Osteoblast (primary cell): Measurements from ENCODE around the gene TOM1L2. TPM values are rescaled to one million over a fixed set of nuclear protein-coding genes. Genes with fewer than 3 reads are reported as not detected.
"Not testable (repeated sequence)": the region's sequence is repeated elsewhere in the genome, so short reads cannot be mapped to it uniquely, and the experiment has no call there.

ENCODE experiments used
- DNase-seq: peaks from one replicate; pipeline ENCODE4 v3.0.0; 2011; ENCODE audit warnings: low spot score, mixed read lengths; ENCODE audit not compliant: insufficient read length; ENCODE audit errors: missing footprints
- H2AFZ ChIP-seq: 2 replicates; pipeline ENCODE4 v1.6.0; 2011; ENCODE audit warnings: mild to moderate bottlenecking, low read length
- H3K27ac ChIP-seq: 2 replicates; pipeline ENCODE4 v1.5.1; 2011; ENCODE audit warnings: mild to moderate bottlenecking, low read depth, low read length, moderate library complexity
- H3K27me3 ChIP-seq: 2 replicates; pipeline ENCODE4 v1.6.0; 2012; ENCODE audit warnings: mild to moderate bottlenecking, control low read depth, inconsistent platforms, low read length, moderate library complexity; ENCODE audit not compliant: insufficient read depth
- H3K36me3 ChIP-seq: 2 replicates; pipeline ENCODE4 v1.5.1; 2011; ENCODE audit warnings: mild to moderate bottlenecking, low read length, control low read depth, moderate library complexity; ENCODE audit not compliant: insufficient read depth
- H3K4me1 ChIP-seq: 2 replicates; pipeline ENCODE4 v1.5.1; 2011; ENCODE audit warnings: mild to moderate bottlenecking, low read length, control low read depth, moderate library complexity; ENCODE audit not compliant: insufficient read depth
- H3K4me2 ChIP-seq: 2 replicates; pipeline ENCODE4 v1.6.0; 2011; ENCODE audit warnings: mild to moderate bottlenecking, low read length; ENCODE audit not compliant: insufficient read depth
- H3K4me3 ChIP-seq: fragments of 200-600 bp; sonication (generic); 3 replicates; pipeline ENCODE4 v1.5.1; 2012; ENCODE audit warnings: mild to moderate bottlenecking, low read length, inconsistent platforms; ENCODE audit not compliant: insufficient read depth
- H3K79me2 ChIP-seq: 2 replicates; pipeline ENCODE4 v1.6.0; 2012; ENCODE audit warnings: mild to moderate bottlenecking, low read length, control low read depth, inconsistent platforms; ENCODE audit not compliant: insufficient read depth
- H3K9me3 ChIP-seq: 2 replicates; pipeline ENCODE4 v1.5.1; 2011; ENCODE audit warnings: low read depth, low read length, control low read depth
- H4K20me1 ChIP-seq: 2 replicates; pipeline ENCODE4 v1.6.0; 2012; ENCODE audit warnings: mild to moderate bottlenecking, low read length, control low read depth; ENCODE audit not compliant: insufficient read depth
- total RNA-seq: library from RNA; depleted of rRNA; stranded (reverse); fragments of >200 nt; gene quantifications from 2 replicates; pipeline ENCODE4 v1.2.3, GENCODE V29; 2012
- TF ChIP-seq, protein P1 (sequence below): IDR thresholded peaks from 2 replicates; pipeline ENCODE4 v1.5.1; 2011; ENCODE audit warnings: mild to moderate bottlenecking, low read depth, low read length, moderate library complexity; ENCODE audit errors: extremely low read depth

Gene TOM1L2
- total RNA-seq, 1 donor, result 38.7 TPM

DNA sequence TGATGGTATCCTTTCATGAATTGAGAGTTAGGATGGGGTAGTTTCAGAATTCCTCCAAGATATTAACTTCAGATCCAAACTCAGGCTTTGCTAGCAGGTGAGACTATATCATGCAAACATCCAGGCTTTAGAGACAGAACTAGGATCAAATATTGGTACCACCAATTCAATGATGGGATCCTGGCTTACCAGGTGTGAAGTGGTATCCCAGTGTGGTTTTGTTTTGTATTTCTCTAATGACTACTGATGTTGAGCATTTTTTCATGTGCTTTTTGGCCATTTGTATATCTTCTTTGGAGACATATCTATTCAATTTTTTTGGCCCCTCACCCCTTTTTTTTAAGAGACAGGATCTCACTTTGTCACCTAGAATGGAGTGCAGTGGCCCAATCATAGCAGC lies 57.0 kb downstream of the TOM1L2 start:
- TF ChIP-seq, protein P1, sequence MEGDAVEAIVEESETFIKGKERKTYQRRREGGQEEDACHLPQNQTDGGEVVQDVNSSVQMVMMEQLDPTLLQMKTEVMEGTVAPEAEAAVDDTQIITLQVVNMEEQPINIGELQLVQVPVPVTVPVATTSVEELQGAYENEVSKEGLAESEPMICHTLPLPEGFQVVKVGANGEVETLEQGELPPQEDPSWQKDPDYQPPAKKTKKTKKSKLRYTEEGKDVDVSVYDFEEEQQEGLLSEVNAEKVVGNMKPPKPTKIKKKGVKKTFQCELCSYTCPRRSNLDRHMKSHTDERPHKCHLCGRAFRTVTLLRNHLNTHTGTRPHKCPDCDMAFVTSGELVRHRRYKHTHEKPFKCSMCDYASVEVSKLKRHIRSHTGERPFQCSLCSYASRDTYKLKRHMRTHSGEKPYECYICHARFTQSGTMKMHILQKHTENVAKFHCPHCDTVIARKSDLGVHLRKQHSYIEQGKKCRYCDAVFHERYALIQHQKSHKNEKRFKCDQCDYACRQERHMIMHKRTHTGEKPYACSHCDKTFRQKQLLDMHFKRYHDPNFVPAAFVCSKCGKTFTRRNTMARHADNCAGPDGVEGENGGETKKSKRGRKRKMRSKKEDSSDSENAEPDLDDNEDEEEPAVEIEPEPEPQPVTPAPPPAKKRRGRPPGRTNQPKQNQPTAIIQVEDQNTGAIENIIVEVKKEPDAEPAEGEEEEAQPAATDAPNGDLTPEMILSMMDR, result no peak
- peaks cover 25% of the 10 kb centered on the region for H3K4me1 ChIP-seq
- H3K9me3 ChIP-seq, result no peaks in the 10 kb centered on the region
- H2AFZ ChIP-seq, result no peak overlapping the region
- no peak overlapping the region for H3K4me3 ChIP-seq
- H3K4me2 ChIP-seq, result no peak overlapping the region
- H3K27me3 ChIP-seq, result no peaks in the 10 kb centered on the region
- H3K36me3 ChIP-seq, result no peaks in the 10 kb centered on the region
- DNase-seq, result peak; percentile 53
- peaks cover 13% of the 10 kb centered on the region for H4K20me1 ChIP-seq
- H3K27ac ChIP-seq, result no peak overlapping the region
- peaks cover 36% of the 10 kb centered on the region for H3K79me2 ChIP-seq

DNA sequence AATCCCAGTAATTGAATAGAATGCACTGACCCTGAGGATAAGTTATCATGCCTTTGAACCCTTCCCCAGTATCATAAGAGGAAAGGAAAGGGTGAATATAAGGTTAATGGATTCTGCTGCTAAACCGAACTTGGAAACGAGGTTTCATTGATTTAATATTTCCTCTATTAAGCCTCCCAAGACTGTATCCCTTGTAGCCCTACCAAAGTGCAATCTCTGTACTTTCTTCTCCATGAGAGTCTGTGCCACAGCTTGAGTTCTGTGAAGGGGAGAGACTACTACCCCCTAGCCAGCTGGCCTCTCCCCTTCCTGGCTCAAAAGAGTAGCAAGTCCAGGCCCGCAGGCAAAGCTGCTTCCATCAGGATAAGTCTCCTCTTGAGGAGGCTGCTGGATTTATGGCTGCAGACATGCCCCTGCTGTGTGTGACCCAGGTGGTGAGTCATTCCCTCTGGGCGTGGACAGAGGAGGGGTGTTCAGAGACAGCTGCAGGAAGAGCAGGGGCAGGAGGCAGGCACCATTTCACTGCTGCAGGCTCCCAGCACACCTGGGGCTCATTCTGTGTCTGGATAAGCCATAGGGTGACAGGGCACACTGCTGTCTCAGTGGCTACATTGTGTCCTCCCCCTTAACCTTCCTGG lies 58.4 kb downstream of the TOM1L2 start:
- Histone ChIP-seq H3K36me3 (no peaks in the 10 kb centered on the region), H3K4me1 (peaks cover 12% of the 10 kb centered on the region), H3K4me2 (peak overlapping the region; percentile 29), H3K79me2 (peaks cover 25% of the 10 kb centered on the region), H3K4me3 (no peak overlapping the region), H2AFZ (no peak overlapping the region), H4K20me1 (peaks cover 12% of the 10 kb centered on the region), H3K27ac (no peak overlapping the region), H3K9me3 (no peaks in the 10 kb centered on the region), H3K27me3 (no peaks in the 10 kb centered on the region)
- peak; percentile 99 for DNase-seq
- TF ChIP-seq, protein P1, result no peak

- H3K4me3 ChIP-seq, H3K36me3 ChIP-seq, H3K27me3 ChIP-seq, H3K9me3 ChIP-seq, H3K27ac ChIP-seq, H3K4me2 ChIP-seq, DNase-seq, H4K20me1 ChIP-seq, H2AFZ ChIP-seq: not testable (repeated sequence)
- Histone ChIP-seq H3K79me2 (peaks cover 20% of the 10 kb centered on the region), H3K4me1 (peaks cover 12% of the 10 kb centered on the region)
These were observed 59.9 kb downstream of the TOM1L2 start for GRCh38 chr17:17912336-17912735.

GRCh38 chr17:17911001-17911613 lies 61.1 kb downstream of the TOM1L2 start:
- no peak overlapping the region for H3K4me3 ChIP-seq
- H3K9me3 ChIP-seq, result no peaks in the 10 kb centered on the region
- H3K36me3 ChIP-seq, result peaks cover 5% of the 10 kb centered on the region
- peaks cover 12% of the 10 kb centered on the region for H3K4me1 ChIP-seq
- DNase-seq, result peak; percentile 14
- H3K79me2 ChIP-seq, result peaks cover 22% of the 10 kb centered on the region
- peaks cover 5% of the 10 kb centered on the region for H4K20me1 ChIP-seq
- H3K4me2 ChIP-seq, result no peak overlapping the region
- TF ChIP-seq, protein P1, result no peak
- H2AFZ ChIP-seq, result no peak overlapping the region
- H3K27ac ChIP-seq, result no peak overlapping the region
- H3K27me3 ChIP-seq, result no peaks in the 10 kb centered on the region
